SU-DHL-6 (cell line): ENCODE data around the gene FOXD2.

Experiments used
- H2AFZ ChIP-seq: fragments of 200-600 bp; sonication (generic); 2 replicates; pipeline ENCODE4 v1.6.1; 2014; ENCODE audit warnings: low read depth, mild to moderate bottlenecking, moderate library complexity, mixed read lengths, antibody characterized with exemption, low read length; ENCODE audit not compliant: severe bottlenecking
- H3F3A ChIP-seq: fragments of 200-600 bp; shearing (Covaris generic); 2 replicates; pipeline ENCODE4 v1.6.0; 2016; ENCODE audit warnings: antibody characterized with exemption, mild to moderate bottlenecking; ENCODE audit not compliant: insufficient read depth
- H3K27ac ChIP-seq: fragments of 200-600 bp; sonication (generic); 2 replicates; pipeline ENCODE4 v1.5.1; 2016; ENCODE audit warnings: low read depth, mild to moderate bottlenecking, low read length, moderate library complexity, mixed read lengths
- H3K27me3 ChIP-seq: fragments of 200-600 bp; sonication (generic), shearing (Covaris generic); 2 replicates; pipeline ENCODE4 v1.6.0; 2014; ENCODE audit warnings: mild to moderate bottlenecking, low read length
- H3K36me3 ChIP-seq: fragments of 200-600 bp; sonication (generic); 2 replicates; pipeline ENCODE4 v1.6.1; 2014; ENCODE audit warnings: mild to moderate bottlenecking, low read length, mixed read lengths
- H3K4me2 ChIP-seq: fragments of 300-600, 200-600 bp; shearing (Covaris generic), sonication (generic); 2 replicates; pipeline ENCODE4 v1.6.0; 2014; ENCODE audit warnings: low read length, low read depth, mild to moderate bottlenecking; ENCODE audit not compliant: poor library complexity, severe bottlenecking
- H3K4me3 ChIP-seq: fragments of 200-600 bp; sonication (generic); 2 replicates; pipeline ENCODE4 v1.5.1; 2014; ENCODE audit warnings: antibody characterized with exemption, low read length, mild to moderate bottlenecking, mixed read lengths; ENCODE audit not compliant: insufficient read depth, poor library complexity, severe bottlenecking
- H3K79me2 ChIP-seq: fragments of 200-600 bp; sonication (generic); 2 replicates; pipeline ENCODE4 v1.6.1; 2014; ENCODE audit warnings: mild to moderate bottlenecking, low read length, moderate library complexity; ENCODE audit not compliant: insufficient read depth
- H3K9ac ChIP-seq: fragments of 200-600 bp; sonication (generic); 2 replicates; pipeline ENCODE4 v1.7.0; 2014; ENCODE audit warnings: mild to moderate bottlenecking, low read length
- H3K9me2 ChIP-seq: fragments of 200-600 bp; sonication (generic); replicated peaks from 2 replicates; pipeline ENCODE4 v1.6.1; 2014; ENCODE audit warnings: low read length; ENCODE audit not compliant: insufficient read depth
- H3K9me3 ChIP-seq: fragments of 200-600 bp; sonication (generic); 2 replicates; pipeline ENCODE4 v1.6.1; 2014; ENCODE audit warnings: low read length, mixed read lengths; ENCODE audit not compliant: insufficient read depth
- H4K20me1 ChIP-seq: fragments of 200-600 bp; sonication (generic); 2 replicates; pipeline ENCODE4 v1.6.1; 2014; ENCODE audit warnings: low read depth, mild to moderate bottlenecking, antibody characterized with exemption, low read length, moderate library complexity, mixed read lengths
- EZH2phosphoT487 ChIP-seq: fragments of 200-600 bp; sonication (generic), shearing (Covaris generic); conservative IDR thresholded peaks from 2 replicates; pipeline ENCODE4 v1.6.1; 2018; ENCODE audit warnings: mild to moderate bottlenecking, antibody characterized with exemption, low read length, moderate library complexity, mixed read lengths
- TF ChIP-seq, protein P1 (sequence below): fragments of 200-600 bp; sonication (generic); IDR thresholded peaks from one replicate; pipeline ENCODE4 v1.5.1; 2017; ENCODE audit warnings: antibody characterized with exemption, mild to moderate bottlenecking, low read length, moderate library complexity; ENCODE audit not compliant: insufficient read depth, poor library complexity, severe bottlenecking

FOXD2 gene

DNA sequence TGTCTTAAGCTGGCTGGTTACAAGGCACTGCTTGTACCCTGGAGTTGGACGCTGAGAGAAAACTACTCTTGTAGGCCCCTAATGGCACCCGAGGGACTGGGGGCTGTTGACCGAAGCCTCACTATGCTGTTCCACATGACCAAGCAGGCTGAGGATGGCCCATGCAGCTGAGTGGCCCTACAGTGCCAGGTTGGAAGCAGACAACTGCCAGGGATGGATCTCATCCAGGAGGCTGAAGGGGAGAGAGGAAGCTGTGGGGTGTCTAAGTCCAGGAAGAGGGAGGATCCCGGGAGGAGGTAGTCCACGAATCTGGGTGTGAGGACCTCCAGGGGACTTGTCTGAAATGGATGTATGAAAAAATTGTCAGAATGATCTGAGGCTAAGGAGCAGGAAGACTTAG lies 45.8 kb downstream of the FOXD2 start:
- Histone ChIP-seq H2AFZ (no peak overlapping the region), H3F3A (no peaks in the 10 kb centered on the region), H3K9me2 (no peaks in the 10 kb centered on the region; the same call in 1 of the 2 replicates), H4K20me1 (no peaks in the 10 kb centered on the region), H3K4me3 (no peak overlapping the region), H3K36me3 (no peaks in the 10 kb centered on the region), H3K9ac (no peak overlapping the region), H3K9me3 (no peaks in the 10 kb centered on the region), H3K4me2 (no peak overlapping the region), H3K27me3 (no peaks in the 10 kb centered on the region), H3K27ac (no peak overlapping the region), H3K79me2 (no peaks in the 10 kb centered on the region)
- TF ChIP-seq, protein P1, sequence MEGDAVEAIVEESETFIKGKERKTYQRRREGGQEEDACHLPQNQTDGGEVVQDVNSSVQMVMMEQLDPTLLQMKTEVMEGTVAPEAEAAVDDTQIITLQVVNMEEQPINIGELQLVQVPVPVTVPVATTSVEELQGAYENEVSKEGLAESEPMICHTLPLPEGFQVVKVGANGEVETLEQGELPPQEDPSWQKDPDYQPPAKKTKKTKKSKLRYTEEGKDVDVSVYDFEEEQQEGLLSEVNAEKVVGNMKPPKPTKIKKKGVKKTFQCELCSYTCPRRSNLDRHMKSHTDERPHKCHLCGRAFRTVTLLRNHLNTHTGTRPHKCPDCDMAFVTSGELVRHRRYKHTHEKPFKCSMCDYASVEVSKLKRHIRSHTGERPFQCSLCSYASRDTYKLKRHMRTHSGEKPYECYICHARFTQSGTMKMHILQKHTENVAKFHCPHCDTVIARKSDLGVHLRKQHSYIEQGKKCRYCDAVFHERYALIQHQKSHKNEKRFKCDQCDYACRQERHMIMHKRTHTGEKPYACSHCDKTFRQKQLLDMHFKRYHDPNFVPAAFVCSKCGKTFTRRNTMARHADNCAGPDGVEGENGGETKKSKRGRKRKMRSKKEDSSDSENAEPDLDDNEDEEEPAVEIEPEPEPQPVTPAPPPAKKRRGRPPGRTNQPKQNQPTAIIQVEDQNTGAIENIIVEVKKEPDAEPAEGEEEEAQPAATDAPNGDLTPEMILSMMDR, result no peak
- no peak for TF ChIP-seq EZH2phosphoT487

DNA sequence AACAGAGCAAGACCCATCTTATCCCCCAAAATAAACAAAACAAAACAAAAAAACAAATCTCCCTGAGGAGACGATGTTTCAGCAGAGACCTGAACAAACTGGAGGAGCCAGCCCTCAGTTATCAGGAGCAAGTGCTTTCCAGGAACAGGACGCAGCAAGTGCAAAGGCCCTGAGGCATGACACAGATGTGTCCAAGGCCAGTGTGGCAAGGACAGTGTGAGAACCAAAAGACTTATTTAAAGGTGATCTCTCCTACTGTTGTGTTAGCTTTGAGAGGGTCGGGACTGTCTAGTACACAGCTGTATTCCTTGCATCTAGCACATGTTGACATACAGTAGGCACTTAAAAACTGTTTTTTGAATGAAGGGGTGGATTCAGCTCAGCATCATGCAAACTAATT lies 48.0 kb downstream of the FOXD2 start:
- no peak overlapping the region for H3K27ac ChIP-seq
- H3K4me2 ChIP-seq, result no peak overlapping the region
- TF ChIP-seq EZH2phosphoT487, result no peak
- TF ChIP-seq, protein P1, result no peak
- H4K20me1 ChIP-seq, result no peaks in the 10 kb centered on the region
- H3K36me3 ChIP-seq, result no peaks in the 10 kb centered on the region
- no peak overlapping the region for H3K9ac ChIP-seq
- H3K79me2 ChIP-seq, result no peaks in the 10 kb centered on the region
- no peaks in the 10 kb centered on the region for H3F3A ChIP-seq
- H3K9me3 ChIP-seq, result no peaks in the 10 kb centered on the region
- no peak overlapping the region for H2AFZ ChIP-seq
- no peak overlapping the region for H3K4me3 ChIP-seq
- no peaks in the 10 kb centered on the region; the same call in 1 of the 2 replicates for H3K9me2 ChIP-seq
- no peaks in the 10 kb centered on the region for H3K27me3 ChIP-seq

DNA sequence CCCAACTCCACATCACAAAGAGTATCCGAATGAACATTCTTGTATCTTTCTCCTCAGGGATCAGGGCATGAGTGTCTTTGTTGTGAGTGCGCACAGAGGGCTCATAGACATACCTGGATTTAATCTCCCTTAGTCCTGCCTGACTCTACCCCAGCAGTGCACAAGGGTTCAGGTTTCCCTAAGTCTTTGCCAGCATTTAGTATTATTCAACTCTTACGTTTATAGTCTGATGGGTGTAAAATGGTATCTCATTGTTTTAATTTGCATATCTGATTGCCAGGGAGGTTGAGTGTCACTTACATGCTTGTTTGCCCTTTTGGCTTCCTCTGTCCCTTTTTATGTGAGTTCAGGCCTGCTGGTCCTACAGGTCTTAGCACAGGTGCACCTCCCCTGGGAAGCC lies 49.5 kb downstream of the FOXD2 start:
- Histone ChIP-seq H3F3A (no peaks in the 10 kb centered on the region), H3K36me3 (no peaks in the 10 kb centered on the region), H3K27ac (no peak overlapping the region), H3K9ac (no peak overlapping the region), H3K9me2 (no peaks in the 10 kb centered on the region; the same call in 1 of the 2 replicates), H3K79me2 (no peaks in the 10 kb centered on the region), H2AFZ (no peak overlapping the region), H3K27me3 (no peaks in the 10 kb centered on the region), H3K4me2 (no peak overlapping the region), H3K4me3 (no peak overlapping the region), H4K20me1 (no peaks in the 10 kb centered on the region), H3K9me3 (no peaks in the 10 kb centered on the region)
- TF ChIP-seq EZH2phosphoT487, result no peak
- TF ChIP-seq, protein P1, result no peak
